Adrenal gland (tissue), 19 donors: ENCODE results near the gene HSD3B2. TPM values are rescaled to one million over a fixed set of nuclear protein-coding genes. Genes with fewer than 3 reads are reported as not detected.

Source experiments
- DNase-seq, 7 donors: peaks; one replicate each; pipeline ENCODE4 v3.0.0-alpha.2; 2019 to 2020
- H3K27ac ChIP-seq, 5 donors: fragments of 200-600 bp; sonication (generic) in 4 of 5; 1 replicate in 3 of 5; 2 replicates in 2 of 5; pipeline versions ENCODE4 v1.5.1 to v1.8.0; 2016 to 2020; ENCODE audit warnings: mild to moderate bottlenecking in 1 of 5
- H3K27me3 ChIP-seq: fragments of 200-600 bp; 2 replicates; pipeline ENCODE4 v1.8.0; 2021
- H3K36me3 ChIP-seq, 2 donors: fragments of 200-600 bp; replicated peaks in 1 of 2; 1 replicate in 1 of 2; 2 replicates in 1 of 2; pipeline versions ENCODE4 v1.5.1 to v1.8.0; 2018 to 2022
- H3K4me1 ChIP-seq, 2 donors: fragments of 200-600 bp; replicated peaks in 1 of 2; 1 replicate in 1 of 2; 2 replicates in 1 of 2; pipeline versions ENCODE4 v1.5.1 to v1.8.0; 2018 to 2021
- H3K4me3 ChIP-seq, 4 donors: fragments of 200-600 bp; sonication (generic) in 3 of 4; one replicate each; pipeline ENCODE4 v1.5.1; 2016 to 2018
- H3K9me3 ChIP-seq, 3 donors: fragments of 200-600 bp; sonication (generic) in 1 of 3; replicated peaks in 1 of 3; 1 replicate in 2 of 3; 2 replicates in 1 of 3; pipeline versions ENCODE4 v1.5.1 to v1.8.0; 2016 to 2021
- POLR2A ChIP-seq, 2 donors: fragments of 450-650 bp; IDR thresholded peaks; one replicate each; pipeline ENCODE4 v1.6.1; 2017; ENCODE audit warnings: antibody characterized with exemption in 2 of 2, mild to moderate bottlenecking in 2 of 2, moderate library complexity in 1 of 2
- WGBS, 4 donors: extraction: QIAGEN DNeasy Blood & Tissue Kit in 2 of 4; methylation state at CpG; one replicate each; pipeline versions ENCODE4 v1.1.5 to v1.1.7; 2013 to 2017; 5-methylcytosine and 5-hydroxymethylcytosine counted together
- intact Hi-C, 2 donors: fragments of 100-400 bp; cut with DNase I; formaldehyde crosslinking; loops; one replicate each; pipeline versions ENCODE4 v1.14.1 to v1.15.0; 2022 to 2023
- long read RNA-seq, 10 donors: library from polyadenylated mRNA in 3 of 10; unstranded in 2 of 10; stranded (forward) in 1 of 10; transcript quantifications; one replicate each; pipeline ENCODE4 v2.0.0 and lab custom pipeline, GENCODE V29; 2021 to 2026
- polyA plus RNA-seq, 3 donors: library from polyadenylated mRNA; stranded (reverse); fragments of 200-250 nt in 2 of 3; fragments of 350-450 nt in 1 of 3; fragmentation: Illumina TruSeq in 1 of 3; extraction: RNeasy Lipid Tissue Mini Kit (QIAGEN cat#74804) in 1 of 3; gene quantifications; one replicate each; pipeline ENCODE4 v1.2.3, GENCODE V29; 2013 to 2014
- total RNA-seq, 9 donors: library from RNA; depleted of rRNA in 4 of 9; stranded (reverse); fragments of >200 nt in 4 of 9; fragments of 120-200 nt in 1 of 9; fragmentation: NEBNext Ultra II Directional in 1 of 9; extraction: Animal tissue kit (Norgen Biotek cat#: 25700) in 1 of 9; gene quantifications; one replicate each; pipeline versions ENCODE4 v1.1.0 to v1.2.4, GENCODE V29; 2013 to 2023
- TF ChIP-seq, protein P1 (sequence below), 6 experiments: fragments of 450-650 bp in 4 of 6; fragments of 200-600 bp in 2 of 6; sonication (generic) in 1 of 6; IDR thresholded peaks; 1 replicate in 5 of 6; 2 replicates in 1 of 6; pipeline versions ENCODE4 v1.5.1 to v1.8.0; 2016 to 2021; ENCODE audit warnings: antibody characterized with exemption in 6 of 6, mild to moderate bottlenecking in 2 of 6, moderate library complexity in 1 of 6
- donor health status: healthy with polysubstance abuse.
- donor health status: Bipolar disorder and iron deficiency.
- donor health status: DM: yes; HTN: yes; CAD: no.
- donor health status: DM: no; HTN: no; CAD: no.
- donor health status: DM: no; HTN: no; CAD: no.
- donor health status: DM: yes; HTN: yes; CAD: no.

Gene HSD3B2
- 1,000 to 10,000 TPM in 8 of 9 donors, 1 to 10 TPM in 1; 6.7 to 5,962 (median 2,261) TPM for total RNA-seq
- over 10,000 TPM in 1 of 3 donors, 100 to 1,000 TPM in 2; 141 to 14,693 (median 845) TPM for polyA plus RNA-seq
- long read RNA-seq, donor 1, transcript HSD3B2-201 (4 exons, 1,741 nt), result major isoform, 7 of 7 reads
- long read RNA-seq, donor 1, partial matches to known transcripts, result 0 of 7 reads
- long read RNA-seq, donor 1, other reads (novel, unspliced or antisense), result 0 of 7 reads
- long read RNA-seq, donor 2, result 0 reads
- long read RNA-seq, donor 3, result 0 reads
- long read RNA-seq, donor 4, transcript HSD3B2-205 (3 exons, 758 nt), result minor isoform, 12 of 5,463 reads
- long read RNA-seq, donor 4, transcript HSD3B2-201 (4 exons, 1,741 nt), result major isoform, 5,202 of 5,463 reads
- long read RNA-seq, donor 4, transcript HSD3B2-206 (4 exons, 1,783 nt), result minor isoform, 18 of 5,463 reads
- long read RNA-seq, donor 4, partial matches to known transcripts, result 158 of 5,463 reads
- long read RNA-seq, donor 4, other reads (novel, unspliced or antisense), result 73 of 5,463 reads
- long read RNA-seq, donor 5, transcript HSD3B2-205 (3 exons, 758 nt), result minor isoform, 68 of 11,381 reads
- long read RNA-seq, donor 5, transcript HSD3B2-201 (4 exons, 1,741 nt), result major isoform, 10,656 of 11,381 reads
- long read RNA-seq, donor 5, transcript HSD3B2-206 (4 exons, 1,783 nt), result minor isoform, 118 of 11,381 reads
- long read RNA-seq, donor 5, partial matches to known transcripts, result 182 of 11,381 reads
- long read RNA-seq, donor 5, other reads (novel, unspliced or antisense), result 356 of 11,381 reads
- long read RNA-seq, donor 6, transcript HSD3B2-205 (3 exons, 758 nt), result minor isoform, 5 of 586 reads
- long read RNA-seq, donor 6, transcript HSD3B2-201 (4 exons, 1,741 nt), result major isoform, 533 of 586 reads
- long read RNA-seq, donor 6, partial matches to known transcripts, result 16 of 586 reads
- long read RNA-seq, donor 6, other reads (novel, unspliced or antisense), result 29 of 586 reads
- long read RNA-seq, donor 7, partial matches to known transcripts, result 0 of 3 reads
- long read RNA-seq, donor 7, other reads (novel, unspliced or antisense), result 0 of 3 reads
- long read RNA-seq, donor 8, partial matches to known transcripts, result 0 of 3 reads
- long read RNA-seq, donor 8, other reads (novel, unspliced or antisense), result 0 of 3 reads
- long read RNA-seq, donor 9, result 0 reads
- long read RNA-seq, donor 10, partial matches to known transcripts, result 0 of 1 reads
- long read RNA-seq, donor 10, other reads (novel, unspliced or antisense), result 0 of 1 reads

DNA sequence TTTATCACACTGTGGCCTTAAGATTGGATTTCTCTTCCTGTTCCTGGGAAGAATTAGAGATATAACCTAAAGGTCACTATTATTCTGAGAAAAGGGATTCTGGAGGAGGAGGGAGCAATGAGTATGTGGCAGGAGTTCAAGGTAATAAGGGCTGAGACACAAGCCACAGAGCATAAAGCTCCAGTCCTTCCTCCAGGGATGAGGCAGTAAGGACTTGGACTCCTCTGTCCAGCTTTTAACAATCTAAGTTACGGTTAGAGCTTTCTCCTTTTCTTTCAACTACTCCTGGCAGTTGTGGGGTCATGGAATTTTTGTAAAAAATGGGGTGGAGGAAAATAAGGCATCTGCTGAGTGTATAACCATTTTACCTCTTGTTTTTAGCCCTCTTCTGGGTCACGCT lies at the start of gene HSD3B2:
Gene HSD3B2, plus strand, starts transcription at position 201 of the 400 bp plus-strand sequence. CDS start 270 bp downstream, outside the sequence.
- TF ChIP-seq, protein P1, sequence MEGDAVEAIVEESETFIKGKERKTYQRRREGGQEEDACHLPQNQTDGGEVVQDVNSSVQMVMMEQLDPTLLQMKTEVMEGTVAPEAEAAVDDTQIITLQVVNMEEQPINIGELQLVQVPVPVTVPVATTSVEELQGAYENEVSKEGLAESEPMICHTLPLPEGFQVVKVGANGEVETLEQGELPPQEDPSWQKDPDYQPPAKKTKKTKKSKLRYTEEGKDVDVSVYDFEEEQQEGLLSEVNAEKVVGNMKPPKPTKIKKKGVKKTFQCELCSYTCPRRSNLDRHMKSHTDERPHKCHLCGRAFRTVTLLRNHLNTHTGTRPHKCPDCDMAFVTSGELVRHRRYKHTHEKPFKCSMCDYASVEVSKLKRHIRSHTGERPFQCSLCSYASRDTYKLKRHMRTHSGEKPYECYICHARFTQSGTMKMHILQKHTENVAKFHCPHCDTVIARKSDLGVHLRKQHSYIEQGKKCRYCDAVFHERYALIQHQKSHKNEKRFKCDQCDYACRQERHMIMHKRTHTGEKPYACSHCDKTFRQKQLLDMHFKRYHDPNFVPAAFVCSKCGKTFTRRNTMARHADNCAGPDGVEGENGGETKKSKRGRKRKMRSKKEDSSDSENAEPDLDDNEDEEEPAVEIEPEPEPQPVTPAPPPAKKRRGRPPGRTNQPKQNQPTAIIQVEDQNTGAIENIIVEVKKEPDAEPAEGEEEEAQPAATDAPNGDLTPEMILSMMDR (IDR thresholded peaks at IDR 0.05), result no peak
- TF ChIP-seq POLR2A (IDR thresholded peaks at IDR 0.05), result peak in 1 of 2 donors; percentile 64
- Histone ChIP-seq H3K36me3 (peaks cover 0 to 9% of the 10 kb centered on the region in 2 donors), H3K4me3 (peak within 1 kb of the TSS in 2 of 4 donors; percentile 0 to 48), H3K9me3 (no peaks in the 10 kb centered on the region), H3K27me3 (no peaks in the 10 kb centered on the region), H3K4me1 (peaks cover 4 to 12% of the 10 kb centered on the region in 2 donors), H3K27ac (peak within 1 kb of the TSS; percentile 15 to 82 (median 64))
- intact Hi-C loops, result no loop called here
- 38 to 51% (median 46%) methylated on average over 2 of the region's 2 CpGs for WGBS, 4 donors
- peak in 1 of 7 donors; percentile 65 for DNase-seq

DNA sequence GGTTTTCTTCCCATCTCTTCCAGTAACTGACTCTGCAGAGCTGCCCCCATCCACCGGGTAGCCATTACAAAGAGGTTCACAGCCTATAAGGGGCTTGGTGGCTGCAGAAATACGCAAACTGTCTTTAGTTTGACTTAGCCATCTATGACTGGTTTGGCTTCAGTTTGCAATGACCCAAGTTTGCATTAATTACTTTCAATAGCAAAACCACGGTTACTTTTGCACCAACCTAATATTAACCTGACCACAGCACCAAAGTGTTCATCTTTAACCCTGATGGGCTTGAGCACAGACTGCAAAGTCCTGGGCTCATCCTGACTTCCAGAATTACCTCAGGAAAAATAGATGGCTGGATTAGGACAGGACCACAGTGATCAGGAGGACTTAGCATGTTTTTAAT lies 48.5 kb upstream of the HSD3B2 start:
- Histone ChIP-seq H3K27me3 (no peaks in the 10 kb centered on the region), H3K9me3 (no peaks in the 10 kb centered on the region), H3K4me1 (no peaks in the 10 kb centered on the region), H3K4me3 (no peak overlapping the region), H3K36me3 (no peaks in the 10 kb centered on the region), H3K27ac (no peak overlapping the region)
- intact Hi-C loops, result loop anchor here (5.0 to 10.0 kb wide), 2 partner anchors 89 to 1212 kb away; no protein-coding TSS in a partner anchor
- WGBS, 4 donors, result 85 to 95% (median 93%) methylated on average over 3 of the region's 3 CpGs
- TF ChIP-seq, protein P1 (IDR thresholded peaks at IDR 0.05), result no peak
- TF ChIP-seq POLR2A (IDR thresholded peaks at IDR 0.05), result no peak
- DNase-seq, result no peak

DNA sequence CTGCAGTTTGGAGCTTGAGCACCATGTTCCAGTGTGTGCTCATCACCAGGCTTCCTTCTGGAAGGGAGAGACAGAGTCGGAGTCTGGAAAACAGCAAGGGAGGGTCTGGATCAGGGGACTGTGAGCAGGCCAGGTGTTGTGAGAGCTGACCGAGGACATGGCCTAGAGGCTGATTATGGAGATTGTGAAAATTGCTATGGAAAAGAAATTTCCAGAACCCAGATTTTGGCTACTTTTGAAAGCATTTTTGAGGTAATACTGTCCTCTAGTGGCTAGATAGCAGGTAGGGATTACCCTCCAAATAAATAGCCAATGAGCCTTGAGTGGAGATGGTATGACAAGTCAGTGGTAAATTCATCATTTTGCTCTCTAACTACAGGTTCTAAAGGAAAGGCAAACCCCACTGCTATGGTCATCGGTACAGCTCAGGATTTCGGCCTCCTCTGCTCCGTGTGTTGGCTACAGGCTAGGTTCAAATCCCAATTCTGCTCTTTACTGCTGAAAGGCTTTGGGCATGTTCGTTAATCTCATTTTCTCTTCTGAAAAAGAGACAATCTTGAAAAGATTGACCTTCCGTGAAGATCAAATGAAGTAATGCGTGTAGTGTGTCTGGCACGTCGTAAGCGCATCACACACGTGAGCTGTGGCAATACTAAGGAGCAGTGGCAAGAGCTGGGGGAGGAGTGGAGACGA lies 47.4 kb upstream of the HSD3B2 start:
- H3K36me3 ChIP-seq, result no peaks in the 10 kb centered on the region
- intact Hi-C loops, result loop anchor here (5.0 to 10.0 kb wide), 2 partner anchors 90 to 1213 kb away; no protein-coding TSS in a partner anchor
- H3K4me3 ChIP-seq, result no peak overlapping the region
- 54 to 61% (median 58%) methylated on average over 13 of the region's 13 CpGs for WGBS, 4 donors
- TF ChIP-seq POLR2A (IDR thresholded peaks at IDR 0.05), result no peak
- TF ChIP-seq, protein P1 (IDR thresholded peaks at IDR 0.05), result peak; percentile 85 to 99 (median 96)
- no peak overlapping the region for H3K27ac ChIP-seq
- H3K9me3 ChIP-seq, result no peaks in the 10 kb centered on the region
- DNase-seq, result peak in 1 of 7 donors; percentile 25
- H3K27me3 ChIP-seq, result no peaks in the 10 kb centered on the region
- no peaks in the 10 kb centered on the region for H3K4me1 ChIP-seq
